Right renal pelvis (tissue), 4 donors: ENCODE results near the gene TBX2. TPM values are rescaled to one million over a fixed set of nuclear protein-coding genes. Genes with fewer than 3 reads are reported as not detected.
"Not testable (repeated sequence)": the region's sequence is repeated elsewhere in the genome, so short reads cannot be mapped to it uniquely, and the experiment has no call there.

ENCODE experiments used
- DNase-seq, 4 donors: peaks; one replicate each; pipeline ENCODE4 v3.0.0-alpha.2; 2013; ENCODE audit warnings: low read depth in 4 of 4, low spot score in 3 of 4, missing footprints in 1 of 4
- polyA plus RNA-seq, 4 donors: library from polyadenylated mRNA; unstranded; fragments of 120-200 nt; gene quantifications; one replicate each; pipeline ENCODE4 v1.2.1, GENCODE V29; 2013; ENCODE audit not compliant: insufficient read length in 4 of 4

The TBX2 gene
- polyA plus RNA-seq, 4 donors: 61.1 to 97.6 (median 72.4) TPM

DNA sequence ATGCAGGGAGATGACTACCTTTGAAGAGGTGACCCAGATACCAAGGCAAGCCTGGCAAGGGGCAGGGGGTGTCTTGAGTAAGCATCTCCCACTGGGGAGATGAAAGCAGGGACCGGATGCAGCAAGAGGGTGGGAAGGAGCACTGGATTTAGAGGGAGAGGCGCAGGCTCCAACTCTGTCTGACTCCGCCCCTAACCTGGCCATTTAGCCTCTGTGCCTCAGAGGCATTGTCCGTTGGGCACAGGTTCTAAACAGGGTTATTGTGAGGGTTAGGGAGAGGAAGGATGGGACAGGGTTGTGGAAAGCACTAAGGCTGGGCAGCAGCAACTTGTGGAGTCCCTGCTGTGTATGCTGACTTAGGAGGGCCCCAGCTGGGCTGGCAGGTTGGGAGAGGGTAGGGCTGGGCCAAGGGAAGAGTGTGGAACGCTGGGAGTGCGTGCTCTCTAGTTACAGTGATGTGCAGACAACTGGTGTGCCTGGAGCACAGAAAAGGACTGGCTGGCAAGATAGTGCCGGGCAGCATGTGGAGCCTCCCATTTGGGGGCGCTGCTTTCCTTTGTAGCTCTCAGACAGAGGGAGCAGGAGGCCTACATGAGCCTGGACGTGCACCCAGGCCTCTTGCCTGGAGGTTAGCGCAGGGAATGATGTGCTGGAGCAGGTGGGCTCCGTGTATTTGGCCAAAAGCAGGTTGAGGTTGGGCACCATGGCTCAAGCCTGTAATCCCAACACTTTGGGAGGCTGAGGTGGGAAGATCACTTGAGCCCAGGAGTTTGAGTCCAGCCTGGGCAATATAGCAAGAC lies 26.2 kb downstream of the TBX2 start:
- no peak for DNase-seq

- no peak for DNase-seq
These were observed 27.1 kb downstream of the TBX2 start for GRCh38 chr17:61426482-61427304.

DNA sequence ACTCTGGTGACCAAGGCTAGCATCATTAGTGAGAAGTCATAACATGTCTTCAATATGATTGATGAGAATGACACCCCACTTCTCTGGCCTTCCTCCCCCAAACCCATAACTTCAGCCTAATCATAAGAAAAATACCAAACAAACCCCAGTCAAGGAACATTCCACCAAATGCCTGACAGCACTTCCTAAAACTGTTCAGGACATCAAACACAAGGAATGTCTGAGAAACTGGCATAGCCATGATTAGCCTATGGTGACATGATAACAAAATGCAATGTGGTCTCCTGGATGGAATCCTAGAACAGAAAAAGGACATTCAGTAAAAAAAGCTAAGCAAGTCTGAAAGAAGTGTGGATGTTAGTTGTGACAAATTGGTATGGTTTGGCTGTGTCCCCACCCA lies 27.9 kb downstream of the TBX2 start:
- DNase-seq: no peak

GRCh38 chr17:61429274-61429673 lies 29.6 kb downstream of the TBX2 start:
- no peak for DNase-seq

- DNase-seq: not testable (repeated sequence)
These were observed 30.2 kb downstream of the TBX2 start for GRCh38 chr17:61429831-61430230.

- DNase-seq: no peak
These were observed 32.1 kb downstream of the TBX2 start for GRCh38 chr17:61431594-61432311.

- no peak for DNase-seq
These were observed 36.6 kb downstream of the TBX2 start for GRCh38 chr17:61436273-61436672.

DNA sequence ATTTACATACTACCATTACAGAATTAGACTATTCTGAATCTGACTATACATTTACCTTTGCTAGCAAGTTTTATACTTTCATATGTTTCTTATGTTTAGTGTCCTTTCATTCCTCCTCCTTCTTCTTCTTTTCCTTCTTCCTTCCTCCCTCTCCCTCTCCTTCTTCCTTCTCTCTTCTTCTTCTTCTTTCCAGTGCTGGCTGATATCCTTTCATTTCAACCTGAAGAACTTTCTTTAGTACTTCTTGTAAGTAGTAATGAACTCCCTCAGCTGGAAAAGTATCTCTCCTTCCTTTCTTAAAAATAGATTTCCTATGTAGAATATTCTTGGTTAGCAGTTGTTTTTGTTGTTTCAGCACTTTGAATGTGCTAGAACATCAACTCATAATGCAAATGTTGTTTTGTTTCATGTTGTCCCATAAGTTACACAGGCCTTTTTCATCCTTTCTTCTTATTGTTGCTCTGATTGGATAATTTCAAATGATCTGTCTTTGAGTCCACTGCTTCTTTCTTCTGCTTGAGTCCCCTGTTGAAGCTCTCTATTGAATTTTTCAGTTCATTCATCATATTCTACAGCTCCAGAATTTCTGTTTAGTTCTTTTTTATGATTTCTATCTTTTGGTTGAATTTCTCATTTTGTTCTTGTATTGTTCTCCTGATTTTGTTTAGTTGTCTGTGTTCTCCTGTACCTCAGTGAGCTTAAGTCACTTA lies 37.5 kb downstream of the TBX2 start:
- DNase-seq: no peak

- no peak for DNase-seq
These were observed 41.1 kb downstream of the TBX2 start for GRCh38 chr17:61440697-61441096.

- not testable (repeated sequence) for DNase-seq
These were observed 41.9 kb downstream of the TBX2 start for GRCh38 chr17:61441507-61441906.

DNA sequence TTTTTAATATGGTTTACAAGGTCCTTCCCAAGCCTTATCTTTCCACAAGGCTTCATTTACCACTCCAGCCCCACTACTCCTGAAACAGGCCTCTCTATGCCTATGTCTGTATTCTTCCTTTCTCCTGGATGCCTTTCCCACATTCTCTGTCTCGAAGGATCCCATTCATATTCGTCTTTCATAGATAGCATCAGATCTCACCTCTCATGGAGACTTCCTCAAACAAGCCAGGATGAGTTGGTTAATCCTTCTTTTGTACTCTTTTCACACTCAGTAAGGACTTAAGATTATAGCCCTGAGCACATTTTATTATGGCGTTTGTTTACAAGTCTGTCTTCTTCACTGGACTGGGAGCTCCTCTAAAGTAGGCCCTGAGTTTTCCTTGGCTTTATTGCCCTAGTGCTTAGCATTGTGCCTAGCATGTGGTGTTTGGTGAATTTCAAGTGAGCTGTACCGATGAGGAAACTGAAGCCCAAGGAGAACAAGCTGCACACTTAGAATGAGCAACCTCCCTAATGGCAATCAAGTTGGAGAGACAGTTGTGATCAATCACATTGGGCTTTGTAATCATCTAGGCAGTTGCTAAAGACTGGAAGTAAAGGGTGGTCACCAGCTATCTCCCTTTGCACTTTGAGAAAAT lies 42.6 kb downstream of the TBX2 start:
- DNase-seq: no peak

- DNase-seq: no peak
These were observed 43.3 kb downstream of the TBX2 start for GRCh38 chr17:61442878-61443474.

DNA sequence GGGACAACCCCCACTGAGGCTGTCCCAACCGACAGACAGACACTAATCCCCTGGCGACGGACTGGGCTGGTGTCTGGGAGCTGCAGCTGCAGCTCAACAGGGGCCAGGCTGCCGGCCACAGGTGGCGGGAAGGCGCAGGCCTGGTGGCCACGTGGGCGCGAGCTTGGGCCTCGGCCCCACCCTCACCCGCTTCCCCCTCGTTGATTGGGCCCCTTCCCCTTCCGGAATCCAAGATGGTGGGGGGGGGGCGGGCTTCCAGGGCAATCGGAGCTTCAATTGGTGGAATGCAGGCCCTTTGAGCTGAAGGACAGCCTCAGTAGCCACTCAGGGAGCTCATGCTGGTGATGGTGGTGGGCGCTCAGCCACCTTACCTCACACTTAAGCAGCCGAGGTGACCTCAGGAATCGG lies 43.8 kb downstream of the TBX2 start:
- DNase-seq: no peak

DNA sequence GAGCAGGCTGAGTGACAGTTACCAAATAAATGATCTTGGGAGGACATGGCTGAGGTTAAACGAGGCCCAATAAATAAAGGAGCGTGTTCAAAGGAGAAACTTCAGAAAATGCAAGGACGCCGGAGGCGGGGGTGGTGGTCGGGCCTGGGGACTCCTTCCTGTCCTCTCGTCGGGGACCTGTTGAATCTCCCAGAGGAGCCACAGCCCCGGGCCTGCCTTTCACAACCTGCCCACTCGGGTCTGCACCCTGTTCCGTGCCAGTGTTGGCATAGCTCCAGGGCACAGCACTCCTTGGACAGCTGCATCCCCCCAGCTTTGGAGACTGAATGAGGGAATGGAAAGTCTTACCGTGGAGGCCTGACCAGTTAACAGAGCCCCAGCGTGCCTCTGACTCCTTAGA lies 44.4 kb downstream of the TBX2 start:
- no peak for DNase-seq

DNA sequence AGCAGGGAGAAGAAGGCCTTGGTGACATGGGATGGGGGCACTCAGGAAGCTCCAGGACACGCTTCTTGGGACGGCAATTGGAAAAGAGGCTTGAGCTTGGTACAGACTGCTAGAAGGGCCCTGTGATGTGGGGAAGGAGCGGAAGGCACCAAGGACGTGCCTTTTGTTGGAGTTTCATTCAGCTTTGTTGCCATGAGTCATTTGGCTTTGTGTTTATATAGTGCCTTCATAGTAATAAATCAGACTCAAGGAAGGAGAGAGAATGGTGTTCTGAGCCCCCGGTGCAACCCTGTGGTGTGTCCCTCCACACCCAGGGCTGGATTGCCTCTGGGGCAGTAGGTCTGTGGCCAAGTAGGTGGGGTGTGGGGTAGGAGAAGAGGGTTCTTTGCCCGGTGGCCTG lies 45.2 kb downstream of the TBX2 start:
- DNase-seq: no peak

DNA sequence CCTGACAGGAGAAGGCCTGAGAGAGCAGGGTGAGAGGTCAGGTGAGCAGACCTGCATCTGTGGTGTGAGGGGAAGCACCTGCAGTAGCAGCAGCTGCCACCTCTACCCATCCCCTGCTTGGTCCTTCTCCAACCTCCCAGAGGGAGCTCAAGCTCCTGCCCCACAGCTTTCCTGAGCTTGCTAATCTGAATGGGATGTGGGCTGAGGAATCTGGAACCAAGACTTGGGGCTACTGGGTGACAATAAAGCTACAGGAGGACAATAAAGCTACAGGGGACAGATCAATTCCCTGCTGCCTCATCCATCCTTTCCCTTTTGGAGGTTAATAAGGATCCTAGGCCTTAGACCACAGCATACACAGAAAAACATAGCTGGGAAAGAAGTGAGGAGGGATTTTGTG lies 47.7 kb downstream of the TBX2 start:
- DNase-seq: no peak

DNA sequence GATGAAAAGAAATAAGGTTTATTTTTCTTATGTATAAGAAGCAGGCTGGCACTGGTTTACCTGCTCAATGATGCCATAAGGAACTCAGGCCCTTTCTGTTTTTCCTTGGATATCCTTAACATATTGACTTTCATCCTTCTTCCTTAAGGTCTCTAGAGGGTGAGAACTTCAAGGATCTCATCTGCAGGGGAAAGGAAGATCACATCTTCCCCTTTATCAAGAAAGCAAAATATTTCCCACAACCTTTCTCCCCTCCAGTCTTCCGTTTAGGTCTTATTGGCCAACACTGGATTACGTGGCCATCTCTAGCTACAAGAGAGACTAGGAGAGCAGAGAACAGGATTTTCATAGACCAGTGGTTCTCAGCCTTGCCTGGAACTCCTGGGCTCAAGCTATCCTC lies 48.4 kb downstream of the TBX2 start:
- DNase-seq: no peak

- DNase-seq: not testable (repeated sequence)
These were observed 49.5 kb downstream of the TBX2 start for GRCh38 chr17:61449140-61449539.

GRCh38 chr17:61449707-61450640 lies 50.3 kb downstream of the TBX2 start:
- no peak for DNase-seq
